CD8-positive, alpha-beta memory T cell (primary cell): Measurements from ENCODE around the gene TSPAN8. TPM values are rescaled to one million over a fixed set of nuclear protein-coding genes. Genes with fewer than 3 reads are reported as not detected.

ENCODE experiments used
- CTCF ChIA-PET: fragments of 350-600 bp; sonication (Branson Sonifier 250); formaldehyde crosslinking; loops from one replicate; lab custom pipeline; 2021; ENCODE audit warnings: antibody characterized with exemption; lab: Charles Lee
- POLR2A ChIA-PET: fragments of 350-600 bp; sonication (Branson Sonifier 250); formaldehyde crosslinking; loops from one replicate; lab custom pipeline; 2021; ENCODE audit warnings: antibody characterized with exemption; lab: Charles Lee
- DNase-seq, 5 donors: peaks; one replicate each; pipeline versions ENCODE4 v3.0.0 to v3.0.0-alpha.2; 2020 to 2022; ENCODE audit warnings: mixed read lengths in 1 of 5
- H3K27ac ChIP-seq: one replicate; pipeline ENCODE4 v1.7.0; 2013; ENCODE audit warnings: low read depth, mild to moderate bottlenecking, low read length, moderate library complexity
- H3K27me3 ChIP-seq: 2 replicates; pipeline ENCODE4 v1.7.0; 2013; ENCODE audit warnings: low read length, mild to moderate bottlenecking; ENCODE audit not compliant: insufficient read depth, poor library complexity, severe bottlenecking
- H3K36me3 ChIP-seq: 2 replicates; pipeline ENCODE4 v1.7.0; 2013; ENCODE audit warnings: mild to moderate bottlenecking, low read length, moderate library complexity; ENCODE audit not compliant: insufficient read depth
- H3K4me1 ChIP-seq: 2 replicates; pipeline ENCODE4 v1.7.0; 2013; ENCODE audit warnings: mild to moderate bottlenecking, low read length, moderate library complexity; ENCODE audit not compliant: insufficient read depth
- H3K4me3 ChIP-seq: 2 replicates; pipeline ENCODE4 v1.7.0; 2013; ENCODE audit warnings: mild to moderate bottlenecking, low read length
- H3K9me3 ChIP-seq: 2 replicates; pipeline ENCODE4 v1.7.0; 2013; ENCODE audit warnings: mild to moderate bottlenecking, low read length
- H3K27ac Mint-ChIP-seq, 8 donors: one replicate each; pipeline ENCODE4 v1.8.0; 2020 to 2021; ENCODE audit warnings: mixed read lengths in 8 of 8, mild to moderate bottlenecking in 6 of 8, inconsistent platforms in 3 of 8, moderate library complexity in 3 of 8
- H3K27me3 Mint-ChIP-seq, 2 donors: one replicate each; pipeline ENCODE4 v1.8.0; 2020 to 2021; ENCODE audit warnings: mixed read lengths in 2 of 2, mild to moderate bottlenecking in 1 of 2, moderate library complexity in 1 of 2
- H3K36me3 Mint-ChIP-seq, 3 donors: one replicate each; pipeline ENCODE4 v1.8.0; 2020 to 2021; ENCODE audit warnings: mixed read lengths in 3 of 3, inconsistent platforms in 1 of 3, mild to moderate bottlenecking in 1 of 3
- H3K4me1 Mint-ChIP-seq, 3 donors: one replicate each; pipeline ENCODE4 v1.8.0; 2020 to 2021; ENCODE audit warnings: mixed read lengths in 3 of 3, inconsistent platforms in 1 of 3, mild to moderate bottlenecking in 1 of 3
- H3K4me3 Mint-ChIP-seq, 7 donors: one replicate each; pipeline ENCODE4 v1.8.0; 2020 to 2021; ENCODE audit warnings: mixed read lengths in 7 of 7, mild to moderate bottlenecking in 6 of 7, moderate library complexity in 4 of 7, inconsistent platforms in 2 of 7
- H3K9me3 Mint-ChIP-seq, 5 donors: one replicate each; pipeline ENCODE4 v1.8.0; 2020 to 2022; ENCODE audit warnings: mixed read lengths in 5 of 5, mild to moderate bottlenecking in 3 of 5, moderate library complexity in 2 of 5, inconsistent platforms in 1 of 5
- polyA plus RNA-seq: library from polyadenylated mRNA; unstranded; fragments of 300-500 nt; fragmentation: Illumina TruSeq; gene quantifications from one replicate; pipeline ENCODE4 v1.2.3, GENCODE V29; 2021
- total RNA-seq, 2 experiments: library from RNA; stranded (reverse); gene quantifications; one replicate each; pipeline ENCODE4 v1.2.3, GENCODE V29; 2021

TSPAN8 gene
- total and polyA plus RNA-seq, 3 experiments from 2014 or later, result not detected

- no peak overlapping the region for H3K27ac Mint-ChIP-seq
- no peaks in the 10 kb centered on the region for H3K27me3 ChIP-seq
- no peaks in the 10 kb centered on the region for H3K9me3 ChIP-seq
- POLR2A ChIA-PET, result no interaction called here
- H3K4me3 Mint-ChIP-seq, result no peak overlapping the region
- no peak for DNase-seq
- no peaks in the 10 kb centered on the region for H3K4me1 Mint-ChIP-seq
- CTCF ChIA-PET, result no interaction called here
- H3K27ac ChIP-seq, result no peak overlapping the region
- no peaks in the 10 kb centered on the region for H3K36me3 ChIP-seq
- H3K4me3 ChIP-seq, result no peak overlapping the region
- no peaks in the 10 kb centered on the region for H3K27me3 Mint-ChIP-seq
- no peaks in the 10 kb centered on the region for H3K4me1 ChIP-seq
- no peaks in the 10 kb centered on the region for H3K36me3 Mint-ChIP-seq
- peaks cover 0 to 28% (median 0%) of the 10 kb centered on the region in 5 donors for H3K9me3 Mint-ChIP-seq
Measured at GRCh38 chr12:71142956-71143355, 14.8 kb downstream of the TSPAN8 start.

DNA sequence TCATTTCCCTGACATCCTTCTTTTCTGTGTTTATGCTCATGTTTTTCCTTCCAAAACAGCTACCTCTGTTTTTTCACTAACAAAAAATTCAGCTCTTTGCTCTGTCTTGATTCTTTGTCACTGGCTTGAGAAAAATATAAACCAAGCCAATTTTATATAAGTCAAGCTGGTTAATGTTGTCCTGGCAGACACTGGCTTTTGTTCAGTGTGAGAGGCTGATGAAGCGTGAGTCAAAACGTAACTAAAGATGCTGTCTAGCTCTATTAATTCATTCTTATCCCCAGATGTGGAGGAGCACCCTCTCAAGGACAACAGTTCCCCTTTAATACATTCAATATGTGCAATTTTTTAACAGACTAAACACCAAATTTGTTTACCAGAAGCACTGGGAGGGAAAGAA lies 15.8 kb downstream of the TSPAN8 start:
- no peaks in the 10 kb centered on the region for H3K9me3 ChIP-seq
- Mint-ChIP-seq H3K27ac (no peak overlapping the region), H3K36me3 (no peaks in the 10 kb centered on the region), H3K27me3 (no peaks in the 10 kb centered on the region), H3K4me3 (no peak overlapping the region), H3K9me3 (peaks cover 0 to 21% (median 0%) of the 10 kb centered on the region in 5 donors), H3K4me1 (no peaks in the 10 kb centered on the region)
- H3K4me1 ChIP-seq, result no peaks in the 10 kb centered on the region
- ChIA-PET CTCF (no interaction called here), POLR2A (no interaction called here)
- no peaks in the 10 kb centered on the region for H3K36me3 ChIP-seq
- no peak overlapping the region for H3K27ac ChIP-seq
- no peak for DNase-seq
- no peak overlapping the region for H3K4me3 ChIP-seq
- H3K27me3 ChIP-seq, result no peaks in the 10 kb centered on the region

- no peak overlapping the region for H3K4me3 ChIP-seq
- H3K27ac ChIP-seq, result no peak overlapping the region
- peaks cover 0 to 21% (median 0%) of the 10 kb centered on the region in 5 donors for H3K9me3 Mint-ChIP-seq
- no peak for DNase-seq
- CTCF ChIA-PET, result no interaction called here
- no peaks in the 10 kb centered on the region for H3K27me3 ChIP-seq
- H3K36me3 ChIP-seq, result no peaks in the 10 kb centered on the region
- no peaks in the 10 kb centered on the region for H3K9me3 ChIP-seq
- no peaks in the 10 kb centered on the region for H3K4me1 ChIP-seq
- no peak overlapping the region for H3K27ac Mint-ChIP-seq
- H3K4me3 Mint-ChIP-seq, result no peak overlapping the region
- POLR2A ChIA-PET, result no interaction called here
- H3K36me3 Mint-ChIP-seq, result no peaks in the 10 kb centered on the region
- no peaks in the 10 kb centered on the region for H3K27me3 Mint-ChIP-seq
- H3K4me1 Mint-ChIP-seq, result no peaks in the 10 kb centered on the region
Measured at GRCh38 chr12:71141378-71141926, 16.3 kb downstream of the TSPAN8 start.

- Histone ChIP-seq H3K36me3 (no peaks in the 10 kb centered on the region), H3K27ac (no peak overlapping the region), H3K27me3 (no peaks in the 10 kb centered on the region), H3K4me3 (no peak overlapping the region), H3K4me1 (no peaks in the 10 kb centered on the region), H3K9me3 (no peaks in the 10 kb centered on the region)
- no peaks in the 10 kb centered on the region for H3K4me1 Mint-ChIP-seq
- H3K9me3 Mint-ChIP-seq, result peaks cover 0 to 12% (median 0%) of the 10 kb centered on the region in 5 donors
- H3K4me3 Mint-ChIP-seq, result no peak overlapping the region
- POLR2A ChIA-PET, result no interaction called here
- CTCF ChIA-PET, result no interaction called here
- no peak for DNase-seq
- H3K36me3 Mint-ChIP-seq, result no peaks in the 10 kb centered on the region
- H3K27ac Mint-ChIP-seq, result no peak overlapping the region
- H3K27me3 Mint-ChIP-seq, result no peaks in the 10 kb centered on the region
Measured at GRCh38 chr12:71139153-71139735, 18.6 kb downstream of the TSPAN8 start.

- Histone ChIP-seq H3K27me3 (no peaks in the 10 kb centered on the region), H3K4me1 (no peaks in the 10 kb centered on the region), H3K4me3 (no peak overlapping the region), H3K9me3 (no peaks in the 10 kb centered on the region), H3K36me3 (no peaks in the 10 kb centered on the region), H3K27ac (no peak overlapping the region)
- POLR2A ChIA-PET, result no interaction called here
- Mint-ChIP-seq H3K4me1 (no peaks in the 10 kb centered on the region), H3K9me3 (peaks cover 0 to 10% (median 0%) of the 10 kb centered on the region in 5 donors), H3K27me3 (no peaks in the 10 kb centered on the region), H3K4me3 (no peak overlapping the region), H3K36me3 (no peaks in the 10 kb centered on the region), H3K27ac (no peak overlapping the region)
- DNase-seq, result no peak
- CTCF ChIA-PET, result no interaction called here
Measured at GRCh38 chr12:71138011-71138410, 19.8 kb downstream of the TSPAN8 start.

DNA sequence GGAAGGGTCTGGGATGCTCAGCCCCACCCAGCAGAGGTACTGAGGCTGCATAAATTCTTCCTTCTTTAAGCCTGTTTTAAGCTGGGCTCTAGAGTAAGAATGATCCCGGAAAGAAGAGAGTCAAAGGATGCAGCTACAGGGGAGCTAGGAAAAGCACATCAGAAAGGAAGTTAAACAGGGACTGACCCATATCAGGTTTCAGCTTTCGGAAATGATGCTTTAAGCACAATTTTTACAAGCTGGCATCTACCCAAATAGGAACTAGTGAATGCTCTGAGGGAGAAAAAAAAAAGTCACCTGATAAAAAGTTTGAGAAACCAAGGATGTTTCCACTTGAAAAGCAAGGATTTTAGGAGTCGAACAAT lies 22.0 kb downstream of the TSPAN8 start:
- no peaks in the 10 kb centered on the region for H3K36me3 Mint-ChIP-seq
- ChIA-PET POLR2A (no interaction called here), CTCF (no interaction called here)
- no peaks in the 10 kb centered on the region for H3K27me3 ChIP-seq
- H3K4me3 ChIP-seq, result no peak overlapping the region
- no peak overlapping the region for H3K4me3 Mint-ChIP-seq
- H3K4me1 Mint-ChIP-seq, result no peaks in the 10 kb centered on the region
- H3K36me3 ChIP-seq, result no peaks in the 10 kb centered on the region
- peaks cover 0 to 8% (median 2%) of the 10 kb centered on the region in 5 donors for H3K9me3 Mint-ChIP-seq
- DNase-seq, result no peak
- H3K27ac Mint-ChIP-seq, result no peak overlapping the region
- H3K4me1 ChIP-seq, result no peaks in the 10 kb centered on the region
- H3K27me3 Mint-ChIP-seq, result no peaks in the 10 kb centered on the region
- H3K9me3 ChIP-seq, result no peaks in the 10 kb centered on the region
- no peak overlapping the region for H3K27ac ChIP-seq

- Mint-ChIP-seq H3K4me1 (no peaks in the 10 kb centered on the region), H3K27ac (no peak overlapping the region), H3K27me3 (no peaks in the 10 kb centered on the region), H3K36me3 (no peaks in the 10 kb centered on the region), H3K9me3 (peaks cover 0 to 11% (median 2%) of the 10 kb centered on the region in 5 donors), H3K4me3 (no peak overlapping the region)
- ChIA-PET CTCF (no interaction called here), POLR2A (no interaction called here)
- H3K27me3 ChIP-seq, result no peaks in the 10 kb centered on the region
- no peaks in the 10 kb centered on the region for H3K9me3 ChIP-seq
- no peak overlapping the region for H3K27ac ChIP-seq
- no peaks in the 10 kb centered on the region for H3K36me3 ChIP-seq
- no peak overlapping the region for H3K4me3 ChIP-seq
- no peaks in the 10 kb centered on the region for H3K4me1 ChIP-seq
- DNase-seq, result no peak
Measured at GRCh38 chr12:71135077-71135811, 22.6 kb downstream of the TSPAN8 start.

DNA sequence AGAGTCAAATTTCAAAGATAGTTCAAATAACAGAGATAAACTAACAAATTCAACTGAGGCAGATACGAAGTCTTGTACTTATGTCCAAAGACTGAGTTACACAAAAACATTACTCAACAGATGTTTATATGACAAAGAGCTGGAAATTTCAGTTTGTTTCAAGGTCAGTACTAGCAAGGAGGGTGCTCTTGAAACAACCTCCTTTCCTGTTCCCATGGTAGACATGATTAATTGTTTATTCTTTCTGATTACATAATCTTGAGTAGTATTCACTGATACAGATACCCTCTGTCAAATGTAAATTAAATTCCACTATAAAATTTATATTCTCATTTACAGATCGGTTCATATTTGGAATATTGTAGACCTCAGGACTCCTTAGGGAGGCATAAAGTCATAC lies 23.4 kb downstream of the TSPAN8 start:
- ChIA-PET POLR2A (no interaction called here), CTCF (no interaction called here)
- H3K27me3 ChIP-seq, result no peaks in the 10 kb centered on the region
- no peak overlapping the region for H3K4me3 ChIP-seq
- Mint-ChIP-seq H3K4me3 (no peak overlapping the region), H3K4me1 (no peaks in the 10 kb centered on the region), H3K36me3 (no peaks in the 10 kb centered on the region), H3K27me3 (no peaks in the 10 kb centered on the region), H3K9me3 (peaks cover 0 to 11% (median 2%) of the 10 kb centered on the region in 5 donors), H3K27ac (no peak overlapping the region)
- no peaks in the 10 kb centered on the region for H3K4me1 ChIP-seq
- H3K36me3 ChIP-seq, result no peaks in the 10 kb centered on the region
- no peak for DNase-seq
- H3K9me3 ChIP-seq, result no peaks in the 10 kb centered on the region
- H3K27ac ChIP-seq, result no peak overlapping the region
